IMR-90 (cell line): ENCODE data around the gene SLAMF1. TPM values are rescaled to one million over a fixed set of nuclear protein-coding genes. Genes with fewer than 3 reads are reported as not detected.

Experiments
- ATAC-seq: fragments of 200-7000 bp; cut with Tn5 transposase; 2 replicates; pipeline ENCODE4 v1.9.1; 2020; ENCODE audit warnings: low read depth, mild to moderate bottlenecking, moderate library complexity
- BruUV-seq: library from RNA; stranded (reverse); fragments of 400-500 nt; replicated peaks from 2 replicates; lab custom pipeline; 2021; lab: Mats Ljungman, UMichigan
- CTCF ChIA-PET: fragments of 300-600 bp; formaldehyde crosslinking; extraction: SDS; loops from one replicate; lab custom pipeline; 2021; ENCODE audit warnings: antibody characterized with exemption; lab: Yijun Ruan, JAX
- POLR2A ChIA-PET: fragments of 300-600 bp; sonication (Branson Sonifier 250); formaldehyde crosslinking; loops from one replicate; lab custom pipeline; 2022; ENCODE audit warnings: antibody characterized with exemption; ENCODE audit not compliant: unreplicated experiment; lab: Charles Lee
- DNase-seq: peaks from one replicate; pipeline ENCODE4 v3.0.0; 2013
- H2AFZ ChIP-seq: replicated peaks from 2 replicates; pipeline ENCODE3; 2013; ENCODE audit warnings: low read length, mild to moderate bottlenecking; ENCODE audit not compliant: poor library complexity
- H2AK5ac ChIP-seq: 2 replicates; pipeline ENCODE4 v1.6.1; 2013; ENCODE audit warnings: low read depth, low read length, inconsistent platforms
- H2AK9ac ChIP-seq: replicated peaks from 2 replicates; pipeline ENCODE3; 2013; ENCODE audit warnings: mild to moderate bottlenecking, low read depth, low read length, moderate library complexity; ENCODE audit not compliant: poor library complexity
- H2BK120ac ChIP-seq: 2 replicates; pipeline ENCODE4 v1.6.1; 2013; ENCODE audit warnings: low read depth, low read length, inconsistent platforms
- H2BK15ac ChIP-seq: 3 replicates; pipeline ENCODE4 v1.6.1; 2013; ENCODE audit warnings: low read depth, low read length, inconsistent platforms
- H2BK20ac ChIP-seq: 2 replicates; pipeline ENCODE4 v1.6.1; 2013; ENCODE audit warnings: low read depth, mild to moderate bottlenecking, inconsistent platforms, low read length, moderate library complexity
- H2BK5ac ChIP-seq: 2 replicates; pipeline ENCODE4 v1.6.1; 2013; ENCODE audit warnings: mild to moderate bottlenecking, low read depth, low read length, inconsistent platforms; ENCODE audit not compliant: poor library complexity, severe bottlenecking
- H3K14ac ChIP-seq: replicated peaks from 2 replicates; pipeline ENCODE4 v1.6.1; 2013; ENCODE audit warnings: low read depth, low read length, inconsistent platforms
- H3K18ac ChIP-seq: 2 replicates; pipeline ENCODE4 v1.6.1; 2013; ENCODE audit warnings: low read depth, low read length, control low read depth
- H3K23ac ChIP-seq: 2 replicates; pipeline ENCODE4 v1.6.1; 2013; ENCODE audit warnings: low read depth, low read length, inconsistent platforms
- H3K27ac ChIP-seq: 2 replicates; pipeline ENCODE4 v1.5.1; 2013; ENCODE audit warnings: mild to moderate bottlenecking, control low read depth, low read length; ENCODE audit not compliant: insufficient read depth
- H3K27me3 ChIP-seq: 2 replicates; pipeline ENCODE4 v1.6.1; 2013; ENCODE audit warnings: low read length; ENCODE audit not compliant: control insufficient read depth, insufficient read depth
- H3K36me3 ChIP-seq: 2 replicates; pipeline ENCODE4 v1.6.1; 2013; ENCODE audit warnings: low read length, mixed read lengths; ENCODE audit not compliant: control insufficient read depth, insufficient read depth
- H3K4ac ChIP-seq: 2 replicates; pipeline ENCODE4 v1.6.1; 2013; ENCODE audit warnings: low read depth, low read length, inconsistent platforms
- H3K4me1 ChIP-seq: 2 replicates; pipeline ENCODE4 v1.6.1; 2013; ENCODE audit warnings: low read length, mixed read lengths; ENCODE audit not compliant: control insufficient read depth, insufficient read depth
- H3K4me2 ChIP-seq: 2 replicates; pipeline ENCODE4 v1.6.1; 2013; ENCODE audit warnings: low read depth, mild to moderate bottlenecking, control low read depth, low read length, moderate library complexity
- H3K4me3 ChIP-seq: 2 replicates; pipeline ENCODE4 v1.5.1; 2013; ENCODE audit warnings: low read depth, mild to moderate bottlenecking, control low read depth, low read length, moderate library complexity; ENCODE audit not compliant: insufficient read depth
- H3K56ac ChIP-seq: 2 replicates; pipeline ENCODE4 v1.6.1; 2013; ENCODE audit warnings: low read length, inconsistent platforms; ENCODE audit not compliant: insufficient read depth; ENCODE audit errors: extremely low read depth
- H3K79me1 ChIP-seq, 2 experiments: 2 replicates each; pipeline ENCODE4 v1.6.1; 2013; ENCODE audit warnings: low read length in 2 of 2, inconsistent platforms in 1 of 2, low read depth in 1 of 2
- H3K9ac ChIP-seq: 2 replicates; pipeline ENCODE4 v1.6.1; 2013; ENCODE audit warnings: low read depth, low read length, control low read depth
- H3K9me1 ChIP-seq: 2 replicates; pipeline ENCODE4 v1.6.1; 2013; ENCODE audit warnings: low read length, inconsistent platforms; ENCODE audit not compliant: insufficient read depth
- H3K9me3 ChIP-seq: 2 replicates; pipeline ENCODE4 v1.6.1; 2013; ENCODE audit warnings: low read length; ENCODE audit not compliant: control insufficient read depth, insufficient read depth
- H4K20me1 ChIP-seq: 2 replicates; pipeline ENCODE4 v1.6.1; 2013; ENCODE audit warnings: low read length, inconsistent platforms; ENCODE audit not compliant: insufficient read depth
- H4K5ac ChIP-seq: 2 replicates; pipeline ENCODE4 v1.6.1; 2013; ENCODE audit warnings: mild to moderate bottlenecking, low read depth, low read length, control low read depth
- H4K8ac ChIP-seq, 2 experiments: 2 replicates each; pipeline ENCODE4 v1.6.1; 2013; ENCODE audit warnings: low read depth in 2 of 2, low read length in 2 of 2, control low read depth in 1 of 2, inconsistent platforms in 1 of 2
- H4K91ac ChIP-seq: 2 replicates; pipeline ENCODE4 v1.6.1; 2013; ENCODE audit warnings: low read depth, low read length, inconsistent platforms; ENCODE audit not compliant: insufficient read depth
- BHLHE40 ChIP-seq: fragments of 150-350 bp; IDR thresholded peaks from 2 replicates; pipeline ENCODE4 v1.6.1; 2016; ENCODE audit warnings: mild to moderate bottlenecking, low read depth, low read length
- FOS ChIP-seq: fragments of 150-350 bp; IDR thresholded peaks from 2 replicates; pipeline ENCODE4 v1.6.1; 2016; ENCODE audit warnings: low read depth, low read length
- MAFK ChIP-seq: IDR thresholded peaks from 2 replicates; pipeline ENCODE4 v1.6.1; 2012; ENCODE audit warnings: low read depth, low read length, improper control_type of control experiment
- MAZ ChIP-seq: IDR thresholded peaks from 2 replicates; pipeline ENCODE4 v1.6.1; 2012; ENCODE audit warnings: low read depth, mild to moderate bottlenecking, low read length, improper control_type of control experiment, moderate library complexity, borderline replicate concordance
- MXI1 ChIP-seq: IDR thresholded peaks from 2 replicates; pipeline ENCODE4 v1.6.1; 2012; ENCODE audit warnings: low read depth, mild to moderate bottlenecking, low read length, moderate library complexity, borderline replicate concordance
- NFE2L2 ChIP-seq: fragments of 150-350 bp; IDR thresholded peaks from 2 replicates; pipeline ENCODE4 v1.6.1; 2016; ENCODE audit warnings: low read depth, mild to moderate bottlenecking, low read length
- POLR2A ChIP-seq: IDR thresholded peaks from 2 replicates; pipeline ENCODE4 v1.6.1; 2012; ENCODE audit warnings: mild to moderate bottlenecking, low read depth, low read length
- RAD21 ChIP-seq: IDR thresholded peaks from 2 replicates; pipeline ENCODE4 v1.6.1; 2012; ENCODE audit warnings: low read length, improper control_type of control experiment
- RFX5 ChIP-seq: IDR thresholded peaks from 2 replicates; pipeline ENCODE4 v1.8.0; 2012; ENCODE audit warnings: low read depth, mild to moderate bottlenecking, low read length, moderate library complexity
- SMC3 ChIP-seq: fragments of 150-350 bp; IDR thresholded peaks from 2 replicates; pipeline ENCODE4 v1.6.1; 2016; ENCODE audit warnings: low read depth, mild to moderate bottlenecking, antibody characterized with exemption, low read length, moderate library complexity
- WGBS, 2 experiments: methylation state at CpG; one replicate each; pipeline versions ENCODE4 v1.1.5 to v1.1.7; 2013; ENCODE audit warnings: missing lambda C conversion rate in 2 of 2; ENCODE audit not compliant: insufficient read length in 1 of 2; ENCODE audit errors: extremely low coverage in 2 of 2; 5-methylcytosine and 5-hydroxymethylcytosine counted together
- dilution Hi-C: fragments of 300-500 bp; cut with HindIII; formaldehyde crosslinking; loops from one replicate; pipeline ENCODE4 v1.14.3; 2018; ENCODE audit warnings: low sequenced_read_pairs; ENCODE audit not compliant: unreplicated experiment
- in situ Hi-C: fragments of 300-500 bp; cut with MboI; formaldehyde crosslinking; loops from 3 replicates; pipeline ENCODE4 v1.14.3; 2019; ENCODE audit warnings: low sequenced_read_pairs, inconsistent platforms, mixed read lengths
- intact Hi-C: fragments of 100-400 bp; cut with micrococcal nuclease; formaldehyde crosslinking; loops from 2 replicates; pipeline ENCODE4 v1.10.0; 2022
- polyA plus RNA-seq, 3 experiments: library from polyadenylated mRNA; depleted of rRNA; stranded (reverse); fragments of >200 nt; gene quantifications; 2 replicates each; pipeline ENCODE4 v1.2.3, GENCODE V29; 2012; ENCODE audit warnings: low replicate concordance in 1 of 3
- total RNA-seq: library from RNA; depleted of rRNA; stranded (reverse); fragments of >200 nt; gene quantifications from 2 replicates; pipeline ENCODE4 v1.2.3, GENCODE V29; 2012
- TF ChIP-seq, protein P1 (sequence below): fragments of 150-350 bp; IDR thresholded peaks from 2 replicates; pipeline ENCODE4 v1.6.1; 2017; ENCODE audit warnings: mild to moderate bottlenecking, antibody characterized with exemption, low read length, low read depth
- TF ChIP-seq, protein P2 (sequence below): fragments of 150-350 bp; IDR thresholded peaks from 2 replicates; pipeline ENCODE4 v1.6.1; 2016; ENCODE audit warnings: low read depth, mild to moderate bottlenecking, low read length, moderate library complexity, borderline replicate concordance

The SLAMF1 gene
- total and polyA plus RNA-seq, 2 of the 4 experiments (the other 2 are of a cell fraction) = not detected

DNA sequence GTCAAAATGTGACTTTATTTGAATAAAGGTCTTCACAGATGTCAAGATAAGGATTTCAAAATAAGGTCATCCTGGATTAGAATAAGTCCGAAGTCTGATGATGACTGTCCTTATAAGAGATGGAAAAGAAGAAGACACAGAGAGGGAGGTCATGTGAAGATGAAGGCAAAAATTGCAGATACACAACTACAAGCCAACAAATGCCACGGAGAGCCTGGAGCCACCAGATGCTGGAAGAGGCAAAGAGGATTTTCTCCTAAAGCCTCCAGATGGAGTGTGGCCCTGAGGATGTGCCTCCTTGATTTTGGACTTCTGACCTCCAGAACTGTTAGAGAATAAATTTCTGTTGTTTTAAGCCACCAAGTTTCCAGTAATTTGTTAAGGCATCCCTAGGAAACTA is 31.2 kb downstream of the SLAMF1 start:
- H3K23ac ChIP-seq = no peak overlapping the region
- H2AK9ac ChIP-seq = no peak overlapping the region
- H2BK15ac ChIP-seq = no peak overlapping the region
- ChIA-PET CTCF (no interaction called here), POLR2A (no interaction called here)
- H4K5ac ChIP-seq = no peak overlapping the region
- H2AFZ ChIP-seq = no peak overlapping the region
- H3K9me1 ChIP-seq = no peaks in the 10 kb centered on the region
- H3K18ac ChIP-seq = no peak overlapping the region
- intact Hi-C loops (no loop called here), in situ Hi-C loops (loop anchor here (25.0 kb wide), 1 partner anchor 428 kb away; the partner anchor contains the start of gene CASQ1), dilution Hi-C loops (no loop called here)
- H3K4ac ChIP-seq = no peak overlapping the region
- no CpG with 5 or more reads among the region's 2 CpGs for WGBS, 2 experiments
- no peaks in the 10 kb centered on the region for H3K4me1 ChIP-seq
- no peak overlapping the region for H3K9ac ChIP-seq
- H3K4me2 ChIP-seq = no peak overlapping the region
- no peaks in the 10 kb centered on the region for H3K79me1 ChIP-seq
- H4K8ac ChIP-seq = no peak overlapping the region
- H3K27me3 ChIP-seq = no peaks in the 10 kb centered on the region
- no peak overlapping the region for H3K56ac ChIP-seq
- TF ChIP-seq SMC3 = no peak
- TF ChIP-seq NFE2L2 = no peak
- TF ChIP-seq, protein P1, sequence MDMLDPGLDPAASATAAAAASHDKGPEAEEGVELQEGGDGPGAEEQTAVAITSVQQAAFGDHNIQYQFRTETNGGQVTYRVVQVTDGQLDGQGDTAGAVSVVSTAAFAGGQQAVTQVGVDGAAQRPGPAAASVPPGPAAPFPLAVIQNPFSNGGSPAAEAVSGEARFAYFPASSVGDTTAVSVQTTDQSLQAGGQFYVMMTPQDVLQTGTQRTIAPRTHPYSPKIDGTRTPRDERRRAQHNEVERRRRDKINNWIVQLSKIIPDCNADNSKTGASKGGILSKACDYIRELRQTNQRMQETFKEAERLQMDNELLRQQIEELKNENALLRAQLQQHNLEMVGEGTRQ = no peak
- TF ChIP-seq MAFK = no peak
- TF ChIP-seq, protein P2, sequence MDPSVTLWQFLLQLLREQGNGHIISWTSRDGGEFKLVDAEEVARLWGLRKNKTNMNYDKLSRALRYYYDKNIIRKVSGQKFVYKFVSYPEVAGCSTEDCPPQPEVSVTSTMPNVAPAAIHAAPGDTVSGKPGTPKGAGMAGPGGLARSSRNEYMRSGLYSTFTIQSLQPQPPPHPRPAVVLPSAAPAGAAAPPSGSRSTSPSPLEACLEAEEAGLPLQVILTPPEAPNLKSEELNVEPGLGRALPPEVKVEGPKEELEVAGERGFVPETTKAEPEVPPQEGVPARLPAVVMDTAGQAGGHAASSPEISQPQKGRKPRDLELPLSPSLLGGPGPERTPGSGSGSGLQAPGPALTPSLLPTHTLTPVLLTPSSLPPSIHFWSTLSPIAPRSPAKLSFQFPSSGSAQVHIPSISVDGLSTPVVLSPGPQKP = no peak
- no peak for TF ChIP-seq MAZ
- TF ChIP-seq BHLHE40 = no peak
- TF ChIP-seq MXI1 = no peak
- no peak for TF ChIP-seq RAD21
- TF ChIP-seq RFX5 = no peak
- no peak for TF ChIP-seq FOS
- no peak for TF ChIP-seq POLR2A
- H2BK120ac ChIP-seq = no peak overlapping the region
- no peak overlapping the region for H3K4me3 ChIP-seq
- H4K91ac ChIP-seq = no peak overlapping the region
- H2BK5ac ChIP-seq = no peak overlapping the region
- no peak overlapping the region for H3K27ac ChIP-seq
- no peak overlapping the region for H2BK20ac ChIP-seq
- no peak overlapping the region for H3K14ac ChIP-seq
- no peaks in the 10 kb centered on the region for H4K20me1 ChIP-seq
- no peaks in the 10 kb centered on the region for H3K36me3 ChIP-seq
- DNase-seq = no peak
- no peak for ATAC-seq
- H3K9me3 ChIP-seq = no peaks in the 10 kb centered on the region
- H2AK5ac ChIP-seq = no peak overlapping the region
- no TSS peak for BruUV-seq
